Left lobe of liver (tissue), 2 donors: ENCODE results near the gene GPSM3. TPM values are rescaled to one million over a fixed set of nuclear protein-coding genes. Genes with fewer than 3 reads are reported as not detected.

Source experiments
- ATAC-seq: fragments of 200-7000 bp; cut with Tn5 transposase; one replicate; pipeline ENCODE4 v1.9.1; 2020; ENCODE audit warnings: mild to moderate bottlenecking, moderate library complexity
- DNase-seq: peaks from one replicate; pipeline ENCODE4 v3.0.0-alpha.2; 2020; ENCODE audit warnings: low spot score
- total RNA-seq: library from RNA; stranded (reverse); gene quantifications from one replicate; pipeline ENCODE4 v1.2.1, GENCODE V29; 2021
- donor health status: DM: no; HTN: no; CAD: no; lungs with moderate emphysema.
- donor health status: DM: no; HTN: yes; CAD: no.

Gene GPSM3
- total RNA-seq, 1 donor from 2014 or later, result 5.1 TPM

GRCh38 chr6:32175711-32176475, 16.6 kb downstream of the GPSM3 start, which contains the start of gene AGPAT1:
TSS of gene AGPAT1 (minus strand) at chr6:32176084. CDS start at chr6:32171496, 4,588 bp downstream.
- ATAC-seq, result peak; percentile 74

GRCh38 chr6:32175322-32175710, 17.1 kb downstream of the GPSM3 start:
- DNase-seq (no peak), ATAC-seq (no peak)

More at GRCh38 chr6:32175711-32176475, 16.6 kb downstream of the GPSM3 start, which contains the start of gene AGPAT1:
- DNase-seq, result peak; percentile 99

- no peak for ATAC-seq
- no peak for DNase-seq
Observed at GRCh38 chr6:32174416-32174815, 18.0 kb downstream of the GPSM3 start.

GRCh38 chr6:32173051-32173727, 19.3 kb downstream of the GPSM3 start:
- DNase-seq (no peak), ATAC-seq (no peak)

- ATAC-seq (no peak), DNase-seq (no peak)
Observed at GRCh38 chr6:32171234-32171633, 21.2 kb downstream of the GPSM3 start.

- DNase-seq (no peak), ATAC-seq (no peak)
Observed at GRCh38 chr6:32170294-32170693, 22.1 kb downstream of the GPSM3 start.

- DNase-seq (no peak), ATAC-seq (peak; percentile 21)
Observed at GRCh38 chr6:32168807-32169591, 23.4 kb downstream of the GPSM3 start.

GRCh38 chr6:32168350-32168749, 24.1 kb downstream of the GPSM3 start:
- no peak for ATAC-seq
- DNase-seq, result no peak

GRCh38 chr6:32167761-32168262, 24.6 kb downstream of the GPSM3 start:
- DNase-seq (no peak), ATAC-seq (no peak)

GRCh38 chr6:32167154-32167760, 25.2 kb downstream of the GPSM3 start:
- no peak for DNase-seq
- no peak for ATAC-seq

GRCh38 chr6:32166411-32167061, 25.9 kb downstream of the GPSM3 start:
- ATAC-seq (no peak), DNase-seq (no peak)

GRCh38 chr6:32164295-32164694, 28.1 kb downstream of the GPSM3 start, which contains the start of gene EGFL8:
TSS of gene EGFL8 (plus strand) at chr6:32164595. CDS start at chr6:32166166, 1,571 bp downstream.
- ATAC-seq (no peak), DNase-seq (no peak)

- DNase-seq, result no peak
Observed at GRCh38 chr6:32163559-32164258, 28.7 kb downstream of the GPSM3 start.

GRCh38 chr6:32158052-32158451, 34.4 kb downstream of the GPSM3 start:
- ATAC-seq, result no peak
- no peak for DNase-seq

More at GRCh38 chr6:32163559-32164258, 28.7 kb downstream of the GPSM3 start:
- no peak for ATAC-seq

- no peak for ATAC-seq
- DNase-seq, result no peak
Observed at GRCh38 chr6:32156891-32157290, 35.6 kb downstream of the GPSM3 start.

GRCh38 chr6:32154514-32155161, 37.8 kb downstream of the GPSM3 start:
- DNase-seq, result peak; percentile 77
- peak; percentile 88 for ATAC-seq

GRCh38 chr6:32153564-32154513, 38.6 kb downstream of the GPSM3 start, which contains the start of gene PPT2:
TSS of gene PPT2 (plus strand) at chr6:32154141. CDS start at chr6:32154595, 454 bp downstream.
- ATAC-seq (peak; percentile 82), DNase-seq (peak; percentile 84)
